Mesenchymal stem cell (in vitro differentiated cells and primary cell): ENCODE data around the gene MZF1.
A peak's percentile ranks its signal among the peaks of the same experiment; 100 is the strongest.

Experiments used
- DNase-seq: peaks from one replicate; pipeline ENCODE4 v3.0.0-alpha.2; 2013
- H2AFZ ChIP-seq: one replicate; pipeline ENCODE4 v1.6.1; 2013; ENCODE audit warnings: low read depth, mild to moderate bottlenecking, control low read depth, inconsistent platforms, low read length, moderate library complexity
- H2AK5ac ChIP-seq: 2 replicates; pipeline ENCODE4 v1.6.1; 2013; ENCODE audit warnings: low read length, moderate library complexity, mild to moderate bottlenecking, inconsistent platforms; ENCODE audit not compliant: severe bottlenecking
- H2BK120ac ChIP-seq: one replicate; pipeline ENCODE4 v1.6.1; 2013; ENCODE audit warnings: low read depth, mild to moderate bottlenecking, inconsistent platforms, low read length, moderate library complexity
- H2BK12ac ChIP-seq, 2 experiments: one replicate each; pipeline ENCODE4 v1.6.1; 2013; ENCODE audit warnings: inconsistent platforms in 2 of 2, low read length in 2 of 2, mild to moderate bottlenecking in 2 of 2, moderate library complexity in 2 of 2, control low read depth in 1 of 2
- H2BK15ac ChIP-seq: one replicate; pipeline ENCODE4 v1.6.1; 2013; ENCODE audit warnings: mild to moderate bottlenecking, low read depth, inconsistent platforms; ENCODE audit not compliant: poor library complexity, severe bottlenecking
- H2BK5ac ChIP-seq: 2 replicates; pipeline ENCODE4 v1.6.1; 2013; ENCODE audit warnings: low read depth, mild to moderate bottlenecking, low read length, control low read depth, inconsistent platforms; ENCODE audit not compliant: poor library complexity, severe bottlenecking
- H3K14ac ChIP-seq, 2 experiments: one replicate each; pipeline ENCODE4 v1.6.1; 2013; ENCODE audit warnings: inconsistent platforms in 2 of 2, low read length in 2 of 2, control low read depth in 1 of 2, mild to moderate bottlenecking in 1 of 2, moderate library complexity in 1 of 2
- H3K18ac ChIP-seq, 2 experiments: one replicate each; pipeline ENCODE4 v1.6.1; 2013; ENCODE audit warnings: inconsistent platforms in 2 of 2, low read length in 2 of 2, control low read depth in 1 of 2, low read depth in 1 of 2, mild to moderate bottlenecking in 1 of 2
- H3K23ac ChIP-seq, 2 experiments: one replicate each; pipeline ENCODE4 v1.6.1; 2013; ENCODE audit warnings: inconsistent platforms in 2 of 2, low read length in 2 of 2, mild to moderate bottlenecking in 2 of 2, moderate library complexity in 2 of 2, control low read depth in 1 of 2
- H3K27ac ChIP-seq: 2 replicates; pipeline ENCODE4 v1.5.1; 2013; ENCODE audit warnings: mild to moderate bottlenecking, moderate library complexity, low read length, control low read depth, inconsistent platforms; ENCODE audit not compliant: poor library complexity, severe bottlenecking
- H3K27me3 ChIP-seq, 2 experiments: 2 replicates each; pipeline versions ENCODE4 v1.6.1 to v1.7.0; 2013; ENCODE audit warnings: low read length in 2 of 2, mild to moderate bottlenecking in 2 of 2, moderate library complexity in 2 of 2, control low read depth in 1 of 2, inconsistent platforms in 1 of 2; ENCODE audit not compliant: control insufficient read depth in 1 of 2, insufficient read depth in 1 of 2
- H3K36me3 ChIP-seq, 2 experiments: 2 replicates each; pipeline versions ENCODE4 v1.6.1 to v1.7.0; 2013; ENCODE audit warnings: low read length in 2 of 2, control low read depth in 1 of 2, inconsistent platforms in 1 of 2, low read depth in 1 of 2, mild to moderate bottlenecking in 1 of 2; ENCODE audit not compliant: insufficient read depth in 2 of 2, control insufficient read depth in 1 of 2
- H3K4ac ChIP-seq, 2 experiments: one replicate each; pipeline ENCODE4 v1.6.1; 2013; ENCODE audit warnings: inconsistent platforms in 2 of 2, low read length in 2 of 2, mild to moderate bottlenecking in 2 of 2, moderate library complexity in 2 of 2, control low read depth in 1 of 2, low read depth in 1 of 2
- H3K4me1 ChIP-seq: 2 replicates; pipeline ENCODE4 v1.6.1; 2013; ENCODE audit warnings: low read depth, low read length, control low read depth; ENCODE audit not compliant: control insufficient read depth, insufficient read depth
- H3K4me2 ChIP-seq: 2 replicates; pipeline ENCODE4 v1.6.1; 2013; ENCODE audit warnings: low read length, mild to moderate bottlenecking, inconsistent platforms; ENCODE audit not compliant: poor library complexity, severe bottlenecking
- H3K4me3 ChIP-seq, 2 experiments: 2 replicates each; pipeline versions ENCODE4 v1.5.1 to v1.7.0; 2013; ENCODE audit warnings: low read length in 2 of 2, mild to moderate bottlenecking in 2 of 2, control low read depth in 1 of 2, low read depth in 1 of 2; ENCODE audit not compliant: insufficient read depth in 1 of 2
- H3K79me1 ChIP-seq: replicated peaks from 2 replicates; pipeline ENCODE4 v1.6.1; 2013; ENCODE audit warnings: mild to moderate bottlenecking, control low read depth, low read length, inconsistent platforms; ENCODE audit not compliant: poor library complexity, severe bottlenecking
- H3K9ac ChIP-seq: 2 replicates; pipeline ENCODE4 v1.7.0; 2013; ENCODE audit warnings: mild to moderate bottlenecking, low read length, moderate library complexity
- H3K9me3 ChIP-seq: 2 replicates; pipeline ENCODE4 v1.7.0; 2013; ENCODE audit warnings: mild to moderate bottlenecking, low read length; ENCODE audit not compliant: control insufficient read depth
- H4K8ac ChIP-seq: one replicate; pipeline ENCODE4 v1.6.1; 2013; ENCODE audit warnings: inconsistent platforms, mild to moderate bottlenecking, low read length, moderate library complexity
- H4K91ac ChIP-seq: one replicate; pipeline ENCODE4 v1.6.1; 2013; ENCODE audit warnings: mild to moderate bottlenecking, low read length, inconsistent platforms
- WGBS: methylation state at CpG from one replicate; pipeline ENCODE4 v1.1.7; 2013; ENCODE audit warnings: mixed read lengths; 5-methylcytosine and 5-hydroxymethylcytosine counted together

The MZF1 gene

GRCh38 chr19:58518256-58519086 lies 54.7 kb downstream of the MZF1 start:
- Histone ChIP-seq H3K23ac (peak overlapping the region in 1 of 2 experiments; percentile 57), H3K14ac (peak overlapping the region in 1 of 2 experiments; percentile 71), H3K4me2 (peak overlapping the region; percentile 80), H3K9ac (peak overlapping the region; percentile 98), H4K8ac (no peak overlapping the region), H4K91ac (no peak overlapping the region), H3K27me3 (no peaks in the 10 kb centered on the region), H2AFZ (no peak overlapping the region), H3K79me1 (peaks cover 30% of the 10 kb centered on the region), H3K36me3 (peaks cover 22 to 35% of the 10 kb centered on the region in 2 experiments), H3K4me3 (peak overlapping the region; percentile 78 to 95), H2BK12ac (peak overlapping the region in 1 of 2 experiments; percentile 25), H2AK5ac (peak overlapping the region; percentile 16), H3K27ac (peak overlapping the region; percentile 84), H2BK120ac (no peak overlapping the region), H3K9me3 (no peaks in the 10 kb centered on the region), H3K4ac (peak overlapping the region; percentile 84 to 92), H2BK15ac (no peak overlapping the region), H2BK5ac (no peak overlapping the region), H3K4me1 (peaks cover 29% of the 10 kb centered on the region), H3K18ac (peak overlapping the region; percentile 56 to 98)
- 19% methylated on average over 17 of the region's 22 CpGs for WGBS
- no peak for DNase-seq

- 97% methylated on average over 62 of the region's 65 CpGs for WGBS
These were observed 55.9 kb downstream of the MZF1 start for GRCh38 chr19:58516964-58517833.

GRCh38 chr19:58516246-58516836 lies 56.8 kb downstream of the MZF1 start:
- H3K4me2 ChIP-seq, result no peak overlapping the region
- no peak overlapping the region for H2BK15ac ChIP-seq
- peaks cover 39% of the 10 kb centered on the region for H3K79me1 ChIP-seq
- no peak overlapping the region for H2BK5ac ChIP-seq
- H3K14ac ChIP-seq, result no peak overlapping the region
- H3K4ac ChIP-seq, result no peak overlapping the region
- peaks cover 29% of the 10 kb centered on the region for H3K4me1 ChIP-seq
- H2AFZ ChIP-seq, result no peak overlapping the region
- DNase-seq, result no peak
- 96% methylated on average over 25 of the region's 25 CpGs for WGBS
- no peaks in the 10 kb centered on the region for H3K9me3 ChIP-seq
- H2BK12ac ChIP-seq, result no peak overlapping the region
- no peak overlapping the region for H3K23ac ChIP-seq
- no peak overlapping the region for H3K27ac ChIP-seq
- H3K4me3 ChIP-seq, result no peak overlapping the region
- no peaks in the 10 kb centered on the region for H3K27me3 ChIP-seq
- peak overlapping the region; percentile 87 for H3K9ac ChIP-seq
- H4K91ac ChIP-seq, result peak overlapping the region; percentile 52
- no peak overlapping the region for H2BK120ac ChIP-seq
- peaks cover 22 to 56% of the 10 kb centered on the region in 2 experiments for H3K36me3 ChIP-seq
- no peak overlapping the region for H3K18ac ChIP-seq
- H2AK5ac ChIP-seq, result no peak overlapping the region
- no peak overlapping the region for H4K8ac ChIP-seq

More at GRCh38 chr19:58516964-58517833, 55.9 kb downstream of the MZF1 start:
- H3K9me3 ChIP-seq, result no peaks in the 10 kb centered on the region
- H2BK5ac ChIP-seq, result no peak overlapping the region
- H3K9ac ChIP-seq, result peak overlapping the region; percentile 98
- H2BK12ac ChIP-seq, result no peak overlapping the region
- H3K4me1 ChIP-seq, result peaks cover 29% of the 10 kb centered on the region
- no peak overlapping the region for H2BK120ac ChIP-seq
- H3K23ac ChIP-seq, result no peak overlapping the region
- H3K18ac ChIP-seq, result no peak overlapping the region
- peak overlapping the region in 1 of 2 experiments; percentile 13 for H3K4me3 ChIP-seq
- H3K79me1 ChIP-seq, result peaks cover 38% of the 10 kb centered on the region
- H2AFZ ChIP-seq, result no peak overlapping the region
- no peak overlapping the region for H4K8ac ChIP-seq
- H3K27ac ChIP-seq, result no peak overlapping the region
- H2BK15ac ChIP-seq, result no peak overlapping the region
- H3K27me3 ChIP-seq, result no peaks in the 10 kb centered on the region
- no peak overlapping the region for H3K4me2 ChIP-seq
- peaks cover 22 to 48% of the 10 kb centered on the region in 2 experiments for H3K36me3 ChIP-seq
- H4K91ac ChIP-seq, result peak overlapping the region; percentile 52
- no peak overlapping the region for H3K14ac ChIP-seq
- no peak overlapping the region for H2AK5ac ChIP-seq
- H3K4ac ChIP-seq, result no peak overlapping the region
- no peak for DNase-seq
